Kidney tubule cell (primary cell): ENCODE results near the gene NCOA3.
A peak's percentile ranks its signal among the peaks of the same experiment; 100 is the strongest.

Experiments
- DNase-seq: peaks from one replicate; pipeline ENCODE4 v3.0.0-alpha.2; 2018; ENCODE audit warnings: low spot score

Gene NCOA3

DNA sequence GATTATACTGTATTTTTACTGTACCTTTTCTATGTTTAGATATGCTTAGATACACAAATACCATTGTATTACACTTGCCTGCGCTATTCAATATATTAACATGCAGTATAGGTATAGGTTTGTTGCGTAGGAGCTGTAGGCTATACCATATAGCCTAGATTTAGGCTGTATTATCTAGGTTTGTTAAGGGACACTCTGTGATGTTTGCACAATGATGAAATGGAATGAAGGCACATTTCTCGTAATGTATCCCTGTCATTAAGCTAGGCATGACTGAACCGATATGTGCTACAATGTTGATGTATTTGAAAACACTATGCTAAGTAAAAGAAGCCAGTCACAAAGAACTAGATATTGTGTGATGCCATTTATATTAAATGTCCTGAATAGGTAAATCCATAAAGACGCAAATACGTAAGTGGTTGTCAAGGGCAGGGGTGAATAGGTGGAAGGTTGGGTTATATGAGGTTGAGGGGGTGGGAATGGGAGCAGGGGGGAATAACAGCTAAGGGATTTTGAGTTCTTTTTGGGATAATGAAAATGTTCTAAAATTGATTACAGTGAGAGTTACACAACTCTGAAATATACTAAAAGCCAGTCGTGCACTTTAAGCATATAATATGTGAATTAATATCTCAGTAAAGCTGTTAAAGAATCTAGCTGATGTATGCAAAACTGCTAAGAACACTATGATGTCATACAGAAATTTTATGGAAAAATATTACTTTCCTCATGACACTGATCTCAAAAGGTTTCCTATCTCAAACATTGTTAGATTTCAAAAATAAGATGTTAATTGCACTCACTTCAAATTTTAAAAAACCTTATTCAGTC lies 97.4 kb downstream of the NCOA3 start:
- no peak for DNase-seq

DNA sequence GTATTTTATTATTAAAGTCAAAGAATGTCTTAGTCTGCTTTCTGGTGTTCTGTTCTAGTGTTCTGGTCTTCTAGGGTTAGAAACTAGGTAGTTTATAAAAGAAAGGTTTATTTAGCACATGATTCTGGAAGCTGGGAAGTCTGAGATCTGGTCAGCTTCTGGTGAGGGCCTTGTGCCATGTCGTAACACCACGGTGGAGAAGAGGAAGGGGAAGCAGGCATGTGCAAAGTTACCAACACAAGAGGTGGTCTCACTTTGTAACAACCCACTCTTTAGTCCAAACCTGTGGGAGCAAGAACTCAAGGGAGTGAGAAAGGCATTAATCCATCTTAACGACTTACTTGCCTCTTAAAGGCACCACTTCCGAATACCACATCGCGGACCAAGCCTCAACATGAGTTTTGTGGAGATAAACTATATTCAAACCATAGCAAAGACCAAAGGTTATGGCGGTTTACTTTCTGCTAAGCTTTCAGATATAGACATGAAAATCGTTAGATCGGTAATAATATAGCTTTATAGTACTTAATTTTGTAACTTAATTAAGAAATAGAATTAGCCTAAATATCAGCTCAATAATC lies 99.4 kb downstream of the NCOA3 start:
- no peak for DNase-seq

- no peak for DNase-seq
These were observed 101.6 kb downstream of the NCOA3 start for GRCh38 chr20:47603260-47603659.

GRCh38 chr20:47605673-47606413 lies 104.2 kb downstream of the NCOA3 start:
- DNase-seq, result no peak

GRCh38 chr20:47606414-47606982 lies 104.8 kb downstream of the NCOA3 start:
- no peak for DNase-seq

- DNase-seq, result peak; percentile 31
These were observed 105.4 kb downstream of the NCOA3 start for GRCh38 chr20:47606983-47607613.

- DNase-seq, result no peak
These were observed 107.3 kb downstream of the NCOA3 start for GRCh38 chr20:47609001-47609400.

DNA sequence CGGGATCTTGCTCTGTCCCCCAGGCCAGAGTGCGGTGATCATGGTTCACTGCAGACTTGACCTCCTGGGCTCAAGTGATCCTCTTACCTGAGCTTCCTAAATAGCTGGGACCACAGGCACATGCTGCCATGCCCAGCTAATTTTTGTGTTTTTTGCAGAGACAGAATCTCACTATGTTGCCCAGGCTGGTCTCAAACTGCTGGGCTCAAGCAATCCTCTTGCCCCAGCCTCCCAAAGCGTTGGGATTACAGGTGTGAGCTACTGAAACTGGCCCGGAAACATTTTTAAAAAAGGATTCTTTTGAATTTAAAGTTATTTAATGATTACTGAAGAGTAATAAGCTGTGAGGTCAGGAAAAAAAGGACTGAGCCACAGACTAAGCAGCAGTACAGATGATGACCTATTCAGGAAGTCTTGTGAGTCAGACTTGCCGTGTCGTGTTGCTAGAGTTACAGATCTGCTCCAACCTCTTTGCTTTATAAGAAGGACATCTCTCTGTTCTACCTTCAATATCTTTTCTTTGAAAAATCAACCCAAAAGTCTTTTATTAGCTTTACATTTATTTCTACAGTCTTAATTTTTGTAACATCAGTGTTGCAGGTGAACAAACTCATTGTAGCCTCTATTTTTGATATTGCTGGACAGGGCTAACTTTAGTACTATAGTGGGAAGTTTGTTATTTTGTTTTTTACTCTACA lies 108.7 kb downstream of the NCOA3 start:
- peak; percentile 88 for DNase-seq

DNA sequence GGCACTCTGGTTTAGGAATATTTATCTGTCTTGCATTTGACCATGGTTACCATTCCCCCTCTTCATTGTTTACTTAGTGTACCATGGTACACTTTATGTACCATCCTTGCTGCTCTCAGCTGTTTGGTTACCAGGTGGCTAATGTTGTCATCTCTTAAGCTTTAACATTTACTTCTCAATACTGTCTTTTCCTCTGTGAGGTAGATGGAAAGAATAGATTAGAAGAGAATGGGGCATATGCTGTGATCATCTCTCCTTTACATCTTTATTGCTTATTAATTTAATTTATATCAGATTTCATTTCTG lies 109.2 kb downstream of the NCOA3 start:
- peak; percentile 24 for DNase-seq

- DNase-seq, result no peak
These were observed 110.1 kb downstream of the NCOA3 start for GRCh38 chr20:47611785-47612184.

DNA sequence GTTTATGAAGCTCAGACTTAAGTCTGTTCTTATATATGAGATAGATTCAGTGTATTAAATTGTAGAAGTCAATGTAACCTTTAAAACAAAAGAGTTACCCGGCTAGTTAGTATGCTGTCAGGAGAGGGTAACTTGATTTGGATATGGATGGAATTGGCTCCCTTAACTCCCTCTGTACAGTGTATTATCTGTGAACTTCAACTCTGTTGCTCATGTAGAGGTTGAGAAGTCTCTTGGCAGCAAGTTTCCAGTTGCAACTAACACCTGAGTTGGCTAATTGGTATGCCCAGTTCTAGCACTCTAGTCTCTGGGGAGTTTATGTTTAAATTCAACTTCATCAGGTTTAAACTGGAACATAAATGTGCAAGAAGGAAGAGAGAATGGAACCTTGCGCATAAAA lies 111.0 kb downstream of the NCOA3 start:
- DNase-seq, result no peak

DNA sequence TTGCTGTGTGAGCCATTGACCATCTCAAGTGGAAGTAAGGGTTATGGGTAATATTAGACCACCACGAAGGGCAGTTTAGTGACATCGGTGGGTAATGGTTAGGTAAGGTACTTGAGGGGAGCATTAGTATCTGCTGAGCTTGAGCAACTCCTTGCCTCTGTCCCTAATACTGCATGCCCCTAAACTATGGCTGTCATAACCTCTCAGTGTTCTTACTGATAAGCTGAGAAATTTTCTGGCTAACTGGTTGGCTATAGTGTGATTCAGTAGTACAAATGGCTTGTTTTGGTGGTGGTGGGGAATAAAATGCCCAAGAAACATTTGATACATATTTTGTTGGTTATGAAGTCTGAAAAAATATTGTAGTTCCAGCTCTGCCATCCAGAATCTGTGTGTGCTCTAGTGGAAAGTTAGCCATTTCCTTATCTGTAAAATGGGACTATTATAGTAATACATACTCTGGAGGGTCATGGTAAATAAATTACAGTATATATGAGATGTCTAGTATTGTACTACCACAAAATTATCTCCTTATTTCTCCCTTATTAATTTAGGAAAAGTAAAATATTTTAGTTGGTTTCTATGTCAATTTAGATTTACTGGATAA lies 113.1 kb downstream of the NCOA3 start:
- DNase-seq, result no peak

GRCh38 chr20:47618479-47618878 lies 116.8 kb downstream of the NCOA3 start:
- DNase-seq, result no peak

DNA sequence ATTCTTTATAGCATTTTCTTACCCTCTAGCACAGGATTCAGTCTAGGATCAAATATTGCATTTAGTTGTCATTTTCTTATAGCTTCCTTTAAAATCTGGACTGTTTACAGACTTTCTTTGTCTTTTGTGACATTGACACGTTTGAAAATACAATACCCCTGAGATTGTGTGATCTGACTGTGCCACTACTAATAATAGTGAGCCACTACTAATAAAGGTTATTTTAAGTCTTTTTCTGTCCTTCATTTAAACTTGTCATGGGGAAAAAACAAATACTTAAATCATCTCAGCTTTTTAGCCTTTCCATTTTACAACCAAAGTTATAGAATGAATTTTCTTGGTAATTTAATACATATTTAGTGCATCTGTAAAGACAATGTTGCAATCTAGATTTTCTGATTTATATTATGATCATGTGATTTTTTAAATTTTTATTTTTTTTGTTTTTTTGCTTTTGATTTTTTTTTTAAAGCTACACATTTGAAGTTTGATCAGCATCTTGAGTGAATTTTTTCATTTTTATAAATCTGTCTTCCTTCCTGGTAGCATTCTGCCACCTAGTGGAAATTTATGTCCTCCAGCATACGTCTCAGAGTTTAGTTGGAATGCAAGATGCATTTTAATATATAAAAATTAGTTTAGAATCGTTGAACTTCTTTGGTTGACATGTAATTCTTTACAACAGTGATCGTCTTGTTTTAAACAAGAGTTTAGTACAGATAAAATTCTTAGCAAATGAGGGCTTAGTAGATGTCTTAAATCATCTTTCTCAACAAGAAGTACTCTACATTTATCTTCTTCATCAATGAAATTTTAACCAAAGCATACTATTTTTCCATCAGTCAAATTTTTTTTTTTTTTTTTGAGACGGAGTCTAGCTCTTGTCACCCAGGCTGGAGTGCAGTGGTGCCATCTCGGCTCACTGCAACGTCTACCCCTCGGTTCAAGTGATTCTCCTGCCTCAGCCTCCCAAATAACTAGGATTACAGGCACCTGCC lies 119.4 kb downstream of the NCOA3 start:
- peak; percentile 63 for DNase-seq

GRCh38 chr20:47622118-47622665 lies 120.5 kb downstream of the NCOA3 start:
- DNase-seq, result peak; percentile 72

- DNase-seq, result no peak
These were observed 121.5 kb downstream of the NCOA3 start for GRCh38 chr20:47623206-47623605.

DNA sequence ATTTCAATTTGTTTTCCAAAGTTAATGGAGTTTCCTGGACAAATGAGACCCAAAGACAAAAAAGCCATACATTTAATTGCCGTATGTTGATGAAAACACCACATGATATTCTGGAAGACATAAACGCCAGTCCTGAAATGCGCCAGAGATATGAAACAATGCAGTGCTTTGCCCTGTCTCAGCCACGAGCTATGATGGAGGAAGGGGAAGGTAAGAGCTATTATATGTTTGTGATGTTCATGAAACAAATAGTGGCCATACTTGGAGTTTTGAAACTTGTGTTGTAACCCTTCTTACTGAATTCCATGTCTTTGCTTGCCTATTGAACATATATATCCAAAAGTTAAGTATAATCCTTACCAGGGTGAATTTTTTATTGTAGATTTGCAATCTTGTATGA lies 125.9 kb downstream of the NCOA3 start:
- no peak for DNase-seq

DNA sequence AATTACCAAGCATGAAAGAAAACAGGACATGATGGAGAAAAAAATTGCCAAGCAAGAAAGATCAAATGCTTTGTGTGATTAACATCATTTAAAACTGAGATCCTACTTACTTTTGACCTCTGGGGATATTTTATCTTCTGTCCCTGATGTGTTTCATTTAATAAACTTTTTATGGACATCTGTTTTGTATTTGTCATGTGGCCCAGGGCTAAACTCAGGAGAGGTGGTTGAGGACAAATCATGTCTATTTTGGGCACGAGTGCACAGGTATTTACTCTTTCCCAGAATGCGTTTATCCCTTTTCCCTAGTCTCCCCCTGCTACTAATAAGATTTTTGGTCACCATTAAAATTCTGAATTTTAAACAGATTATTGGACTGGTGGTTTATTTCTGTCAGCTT lies 128.2 kb downstream of the NCOA3 start:
- DNase-seq, result no peak

DNA sequence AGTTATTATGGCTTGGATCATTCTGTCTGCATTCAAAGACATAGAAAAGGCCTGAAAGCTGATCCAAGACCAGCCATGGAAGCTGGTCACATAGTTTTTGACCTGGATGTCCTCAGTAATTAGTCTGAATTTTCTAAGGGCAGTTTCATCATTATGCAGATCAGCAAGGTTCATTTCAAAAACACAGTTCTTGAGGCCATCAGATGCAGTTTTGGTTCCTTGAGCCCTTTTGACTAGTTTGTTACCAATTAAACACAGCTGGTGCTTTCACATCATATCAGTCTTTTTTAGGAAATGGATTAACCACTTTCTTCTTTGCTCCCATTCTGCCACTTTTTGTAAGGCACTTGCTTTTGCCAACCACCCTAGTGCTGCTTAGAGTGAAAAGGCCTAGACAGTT lies 129.4 kb downstream of the NCOA3 start:
- no peak for DNase-seq

DNA sequence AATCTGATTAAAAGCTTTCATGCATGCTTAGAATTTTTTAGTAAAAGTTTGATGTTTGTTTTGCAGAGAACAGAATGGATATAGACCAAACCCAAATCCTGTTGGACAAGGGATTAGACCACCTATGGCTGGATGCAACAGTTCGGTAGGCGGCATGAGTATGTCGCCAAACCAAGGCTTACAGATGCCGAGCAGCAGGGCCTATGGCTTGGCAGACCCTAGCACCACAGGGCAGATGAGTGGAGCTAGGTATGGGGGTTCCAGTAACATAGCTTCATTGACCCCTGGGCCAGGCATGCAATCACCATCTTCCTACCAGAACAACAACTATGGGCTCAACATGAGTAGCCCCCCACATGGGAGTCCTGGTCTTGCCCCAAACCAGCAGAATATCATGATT lies 133.6 kb downstream of the NCOA3 start:
- no peak for DNase-seq
